Dermis blood vessel endothelial cell (primary cell): ENCODE results near the gene GRK7. TPM values are rescaled to one million over a fixed set of nuclear protein-coding genes. Genes with fewer than 3 reads are reported as not detected.
"Not testable (repeated sequence)": the region's sequence is repeated elsewhere in the genome, so short reads cannot be mapped to it uniquely, and the experiment has no call there.

ENCODE experiments used
- DNase-seq: peaks from one replicate; pipeline ENCODE4 v3.0.0; 2010
- total RNA-seq: library from RNA; depleted of rRNA; stranded (reverse); fragments of >200 nt; gene quantifications from 2 replicates; pipeline ENCODE4 v1.2.3, GENCODE V29; 2014

The GRK7 gene
- total RNA-seq = not detected in 2 replicates

- no peak for DNase-seq
These were observed at the start of gene GRK7 for GRCh38 chr3:141763088-141763750. GRK7 (plus strand) TSS chr3:141763408; CDS start chr3:141778285, 14,877 bp downstream.

- DNase-seq = no peak
These were observed 48.5 kb upstream of the GRK7 start for GRCh38 chr3:141714671-141715070.

GRCh38 chr3:141722081-141722480 is 41.1 kb upstream of the GRK7 start:
- DNase-seq = no peak

- DNase-seq = no peak
These were observed 40.6 kb upstream of the GRK7 start for GRCh38 chr3:141722648-141723047.

GRCh38 chr3:141723255-141723654 is 40.0 kb upstream of the GRK7 start:
- DNase-seq = no peak

GRCh38 chr3:141724186-141724585 is 39.0 kb upstream of the GRK7 start:
- DNase-seq = no peak

- DNase-seq = no peak
These were observed 38.2 kb upstream of the GRK7 start for GRCh38 chr3:141725036-141725435.

- no peak for DNase-seq
These were observed 36.7 kb upstream of the GRK7 start for GRCh38 chr3:141726483-141726882.

GRCh38 chr3:141728355-141728892 is 34.8 kb upstream of the GRK7 start:
- no peak for DNase-seq

- DNase-seq = no peak
These were observed 34.0 kb upstream of the GRK7 start for GRCh38 chr3:141729240-141729639.

- no peak for DNase-seq
These were observed 28.0 kb upstream of the GRK7 start for GRCh38 chr3:141735176-141735575.

GRCh38 chr3:141735770-141736465 is 27.3 kb upstream of the GRK7 start:
- no peak for DNase-seq

GRCh38 chr3:141737093-141737492 is 26.1 kb upstream of the GRK7 start:
- DNase-seq = no peak

- DNase-seq = no peak
These were observed 25.6 kb upstream of the GRK7 start for GRCh38 chr3:141737678-141738021.

GRCh38 chr3:141738022-141738890 is 25.0 kb upstream of the GRK7 start, which contains the start of gene RNF7:
RNF7 (plus strand) TSS chr3:141738298; CDS start chr3:141738342, 44 bp downstream.
- peak; percentile 97 for DNase-seq

- DNase-seq = peak; percentile 70
These were observed 24.3 kb upstream of the GRK7 start for GRCh38 chr3:141738891-141739363.

GRCh38 chr3:141739731-141740130 is 23.5 kb upstream of the GRK7 start:
- DNase-seq = no peak

GRCh38 chr3:141740349-141740748 is 22.9 kb upstream of the GRK7 start:
- peak; percentile 50 for DNase-seq

GRCh38 chr3:141743305-141743704 is 19.9 kb upstream of the GRK7 start:
- no peak for DNase-seq

GRCh38 chr3:141746962-141747361 is 16.2 kb upstream of the GRK7 start:
- DNase-seq = no peak

GRCh38 chr3:141753399-141753798 is 9.8 kb upstream of the GRK7 start:
- DNase-seq = no peak

GRCh38 chr3:141754032-141754431 is 9.2 kb upstream of the GRK7 start:
- DNase-seq = no peak

- not testable (repeated sequence) for DNase-seq
These were observed 656 bp upstream of the GRK7 start for GRCh38 chr3:141762552-141762951.
